NCI-H524 treated with DMSO at 0.1 percent for 48 hours (cell line): ENCODE data around the gene SERTM1.
A peak's percentile ranks its signal among the peaks of the same experiment; 100 is the strongest.

Source experiments
- DNase-seq: peaks from one replicate; lab custom pipeline; 2025; lab: John Stamatoyannopoulos, UW

SERTM1 gene

GRCh38 chr13:36710396-36710795 is 36.6 kb downstream of the SERTM1 start:
- DNase-seq, result no peak

DNA sequence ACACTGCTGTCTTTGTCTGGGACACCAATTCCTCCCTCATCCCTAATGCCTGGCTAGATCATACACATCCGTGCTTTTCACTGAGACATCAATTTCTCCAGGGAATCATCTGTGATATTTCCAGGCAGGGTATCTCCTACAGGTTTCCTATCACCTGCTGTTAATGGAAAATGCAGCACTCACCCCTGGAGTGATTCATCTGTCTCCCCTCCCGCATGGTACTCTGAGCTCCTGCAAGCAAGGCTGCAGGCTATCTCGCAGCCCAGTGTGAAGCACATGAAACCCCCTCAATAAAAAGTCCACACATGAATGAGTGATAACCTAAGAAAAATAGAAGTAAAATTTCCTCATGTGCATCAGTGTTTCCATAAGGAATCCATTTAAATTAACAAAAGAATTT is 38.5 kb downstream of the SERTM1 start:
- no peak for DNase-seq

GRCh38 chr13:36712770-36713169 is 39.0 kb downstream of the SERTM1 start:
- no peak for DNase-seq

DNA sequence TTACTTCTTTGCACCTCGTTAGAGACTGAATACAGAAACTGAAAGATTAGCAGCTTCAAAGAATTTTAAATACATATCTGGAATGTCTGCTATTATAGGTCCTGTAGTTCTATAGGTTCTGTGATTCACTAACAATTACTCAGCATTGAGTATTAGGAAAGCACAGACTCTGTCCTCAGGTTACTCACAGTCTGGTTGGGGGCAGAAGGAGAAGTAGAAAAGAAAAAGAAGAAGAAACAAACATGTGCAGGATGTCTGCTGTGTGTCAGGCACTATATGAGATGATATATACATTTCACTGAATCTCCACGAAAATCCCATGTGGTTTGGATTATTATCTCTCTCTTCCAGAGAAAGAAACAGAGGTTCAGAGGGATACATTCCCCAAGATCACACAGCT is 40.1 kb downstream of the SERTM1 start:
- DNase-seq, result no peak

DNA sequence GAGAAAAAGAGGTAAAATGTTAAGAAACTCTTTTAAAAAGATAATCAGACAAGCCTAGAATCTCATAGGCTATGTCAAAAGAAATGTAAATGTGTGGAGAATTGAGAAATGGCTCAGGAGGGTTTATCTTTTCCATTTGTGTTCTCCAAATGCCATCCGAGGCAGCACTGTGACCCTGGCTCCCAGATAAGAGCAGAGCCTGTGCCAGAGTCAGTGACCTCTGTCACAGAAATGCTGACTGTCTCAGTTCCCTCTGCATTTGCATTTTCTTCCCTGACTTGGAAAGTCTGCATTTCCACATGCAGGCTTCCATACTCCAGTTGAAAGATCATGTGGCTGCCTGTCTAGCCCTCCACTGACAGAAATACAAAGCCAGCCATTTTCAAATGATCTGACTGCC is 42.0 kb downstream of the SERTM1 start:
- DNase-seq, result no peak

GRCh38 chr13:36717017-36717416 is 43.2 kb downstream of the SERTM1 start:
- DNase-seq, result no peak

- no peak for DNase-seq
Observed at GRCh38 chr13:36717966-36718545, 44.2 kb downstream of the SERTM1 start.

- DNase-seq, result no peak
Observed at GRCh38 chr13:36718686-36719085, 44.9 kb downstream of the SERTM1 start.

GRCh38 chr13:36724141-36724540 is 50.3 kb downstream of the SERTM1 start:
- DNase-seq, result no peak

GRCh38 chr13:36725936-36726335 is 52.1 kb downstream of the SERTM1 start:
- no peak for DNase-seq

DNA sequence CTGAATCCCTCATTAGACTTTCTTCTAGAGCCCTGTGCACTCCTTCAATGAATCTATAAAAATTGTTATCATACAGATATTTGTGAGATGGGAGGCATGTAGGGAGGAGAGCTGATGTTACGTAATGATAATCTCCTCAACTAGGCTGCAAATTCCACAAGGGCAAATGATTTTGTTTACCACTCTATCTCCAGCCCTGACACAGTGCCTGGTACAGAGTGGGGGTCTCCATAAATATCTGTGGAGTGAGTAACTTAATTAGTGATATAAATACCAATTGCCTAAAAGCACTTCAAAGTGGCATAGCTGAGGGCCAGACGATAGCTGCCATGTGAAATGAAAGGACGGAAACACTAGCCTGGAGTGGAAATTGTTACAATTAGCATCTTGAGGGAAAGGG is 54.2 kb downstream of the SERTM1 start:
- DNase-seq, result no peak

GRCh38 chr13:36736119-36736726 is 62.4 kb downstream of the SERTM1 start:
- peak; percentile 11 for DNase-seq

DNA sequence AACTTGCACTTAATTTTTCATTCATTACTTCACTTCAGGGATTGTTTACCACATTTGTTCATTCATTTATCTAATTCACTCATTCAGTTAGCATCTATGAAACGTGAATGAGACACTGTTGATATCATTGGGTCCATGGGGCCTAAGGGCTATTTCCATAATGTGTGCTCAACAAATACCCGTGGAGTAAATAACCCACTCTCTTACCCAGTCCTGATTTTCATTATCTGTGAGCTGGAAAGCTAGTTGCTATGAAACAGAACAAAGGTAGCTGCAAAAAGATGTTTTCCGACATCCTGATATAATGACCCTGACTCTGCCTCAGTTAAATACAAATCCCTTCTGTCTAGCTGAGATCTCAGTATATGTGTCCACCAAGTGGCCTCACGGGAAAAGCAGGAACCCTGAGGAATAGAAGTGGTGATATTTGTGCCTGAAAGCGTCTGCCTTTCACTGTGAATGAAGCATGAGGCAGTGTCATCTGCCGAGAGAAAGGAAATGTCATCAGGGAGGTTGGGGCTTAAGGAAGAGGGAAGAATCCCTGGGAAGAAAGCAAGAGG is 63.8 kb downstream of the SERTM1 start:
- no peak for DNase-seq

- no peak for DNase-seq
Observed at GRCh38 chr13:36745436-36745835, 71.6 kb downstream of the SERTM1 start.

GRCh38 chr13:36746051-36746450 is 72.2 kb downstream of the SERTM1 start:
- DNase-seq, result no peak
